BLaER1 treated with 17β-estradiol and CSF1 and Interleukin-3, amounts not matched to agents 10 nM and 100 nM (cell line): ENCODE results near the gene USP43.
"Not testable (repeated sequence)": the region's sequence is repeated elsewhere in the genome, so short reads cannot be mapped to it uniquely, and the experiment has no call there.

Experiments used
- H3K27ac ChIP-seq, 11 experiments: shearing (Covaris generic); formaldehyde crosslinking; 2 replicates each; pipeline ENCODE4 v1.8.1; 2022
- H3K27me3 ChIP-seq, 11 experiments: shearing (Covaris generic); formaldehyde crosslinking; 2 replicates each; pipeline ENCODE4 v1.8.1; 2022
- H3K36me3 ChIP-seq, 11 experiments: shearing (Covaris generic); formaldehyde crosslinking; 2 replicates each; pipeline ENCODE4 v1.8.1; 2022
- H3K4me1 ChIP-seq, 10 experiments: shearing (Covaris generic); formaldehyde crosslinking; 2 replicates each; pipeline ENCODE4 v1.8.1; 2022
- H3K4me2 ChIP-seq, 11 experiments: shearing (Covaris generic); formaldehyde crosslinking; 2 replicates each; pipeline ENCODE4 v1.8.1; 2022
- H3K4me3 ChIP-seq, 10 experiments: shearing (Covaris generic); formaldehyde crosslinking; 2 replicates each; pipeline ENCODE4 v1.8.1; 2022
- H3K9ac ChIP-seq, 11 experiments: shearing (Covaris generic); formaldehyde crosslinking; 2 replicates each; pipeline ENCODE4 v1.8.1; 2022
- H3K9me3 ChIP-seq, 11 experiments: shearing (Covaris generic); formaldehyde crosslinking; replicated peaks in 1 of 11; 2 replicates each; pipeline ENCODE4 v1.8.1; 2022
- H4K20me1 ChIP-seq, 11 experiments: shearing (Covaris generic); formaldehyde crosslinking; 2 replicates each; pipeline ENCODE4 v1.8.1; 2022
- Cebpa-rat ChIP-seq, 11 experiments: shearing (Covaris generic); IDR thresholded peaks; 2 replicates each; pipeline ENCODE4 v1.8.1; 2022

The USP43 gene

DNA sequence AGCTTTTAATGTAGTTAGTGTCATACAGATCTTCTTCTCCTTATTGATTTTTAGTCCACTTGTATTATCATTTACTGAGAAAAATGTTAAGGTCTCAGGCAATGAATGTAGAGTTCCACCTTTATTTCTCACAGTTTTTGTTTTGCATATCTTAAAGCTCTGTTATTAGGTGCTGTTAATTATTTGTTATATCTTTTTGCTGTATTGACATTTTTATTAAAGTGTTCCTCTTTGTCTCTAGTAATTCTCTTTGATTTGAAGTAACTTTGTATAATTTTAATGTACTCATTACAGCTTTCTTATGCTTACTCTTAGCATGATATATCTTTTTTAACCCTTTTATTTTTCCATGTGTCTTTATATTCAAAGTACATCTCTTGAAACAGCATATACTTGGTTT is 22.4 kb upstream of the USP43 start:
- Histone ChIP-seq H3K36me3 (no peaks in the 10 kb centered on the region), H3K4me2 (no peak overlapping the region), H3K9ac (no peak overlapping the region), H3K27me3 (no peaks in the 10 kb centered on the region), H3K4me1 (no peaks in the 10 kb centered on the region), H3K27ac (no peak overlapping the region), H3K9me3 (peaks cover 19 to 32% (median 29%) of the 10 kb centered on the region in 11 experiments), H4K20me1 (no peaks in the 10 kb centered on the region), H3K4me3 (no peak overlapping the region)
- TF ChIP-seq Cebpa-rat (IDR thresholded peaks at IDR 0.05): no peak

DNA sequence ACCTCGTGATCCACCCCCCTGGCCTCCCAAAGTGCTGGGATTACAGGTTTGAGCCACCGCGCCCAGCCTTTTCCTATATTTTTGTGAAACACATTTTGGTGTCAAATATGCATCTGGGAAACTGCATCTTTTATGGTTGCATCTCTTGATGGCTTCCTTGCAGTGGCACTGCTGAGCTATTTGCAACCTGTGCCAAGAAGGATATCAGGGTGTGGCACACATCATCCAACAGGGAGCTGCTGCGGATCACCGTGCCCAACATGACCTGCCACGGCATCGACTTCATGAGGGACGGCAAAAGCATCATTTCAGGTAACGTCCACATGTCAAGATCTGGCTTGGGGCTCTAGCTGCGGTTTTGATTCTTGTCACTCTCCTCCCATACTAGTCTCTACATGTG is 16.8 kb upstream of the USP43 start:
- Histone ChIP-seq H3K9me3 (peaks cover 4 to 15% (median 12%) of the 10 kb centered on the region in 11 experiments; a peak in 21 of 22 replicates), H3K4me3 (no peak overlapping the region), H3K9ac (no peak overlapping the region), H3K4me1 (no peaks in the 10 kb centered on the region), H4K20me1 (no peaks in the 10 kb centered on the region), H3K36me3 (no peaks in the 10 kb centered on the region), H3K27ac (no peak overlapping the region), H3K27me3 (no peaks in the 10 kb centered on the region), H3K4me2 (no peak overlapping the region)
- TF ChIP-seq Cebpa-rat (IDR thresholded peaks at IDR 0.05): no peak

DNA sequence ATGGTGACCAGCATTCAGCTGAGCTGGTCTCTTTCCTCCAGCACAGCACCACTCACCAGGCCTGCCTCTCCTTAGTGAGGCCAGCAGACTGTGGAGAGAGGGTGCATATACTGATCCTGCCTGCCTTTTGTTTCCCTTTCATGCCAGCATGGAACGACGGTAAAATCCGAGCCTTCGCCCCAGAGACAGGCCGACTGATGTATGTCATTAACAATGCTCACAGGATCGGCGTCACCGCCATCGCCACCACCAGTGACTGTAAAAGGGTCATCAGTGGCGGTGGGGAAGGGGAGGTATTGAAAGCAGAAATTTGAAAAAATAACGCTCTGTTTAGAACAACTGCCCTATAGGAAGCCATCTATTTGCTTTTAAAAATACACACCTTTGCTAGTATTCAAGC is 12.6 kb upstream of the USP43 start:
- Histone ChIP-seq H3K4me2 (no peak overlapping the region), H3K9ac (no peak overlapping the region), H3K4me1 (no peaks in the 10 kb centered on the region), H3K36me3 (no peaks in the 10 kb centered on the region), H3K27ac (no peak overlapping the region), H3K27me3 (no peaks in the 10 kb centered on the region), H3K4me3 (no peak overlapping the region), H4K20me1 (no peaks in the 10 kb centered on the region), H3K9me3 (no peaks in the 10 kb centered on the region)
- TF ChIP-seq Cebpa-rat (IDR thresholded peaks at IDR 0.05): no peak

DNA sequence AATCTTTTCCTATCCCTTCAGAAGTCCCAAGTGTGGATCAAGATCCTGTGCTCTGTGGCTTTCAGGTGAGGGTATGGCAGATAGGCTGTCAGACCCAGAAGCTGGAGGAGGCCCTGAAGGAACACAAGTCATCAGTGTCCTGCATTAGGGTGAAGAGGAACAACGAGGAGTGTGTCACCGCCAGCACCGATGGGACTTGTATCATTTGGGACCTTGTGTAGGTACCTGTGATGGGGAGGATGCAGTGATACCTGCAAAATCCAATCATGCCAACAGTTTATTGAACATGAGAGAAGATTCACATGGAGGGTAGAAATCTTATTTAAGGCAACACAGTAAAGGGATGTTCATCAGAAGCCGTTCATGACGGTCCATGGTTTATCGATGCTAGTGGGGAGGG is 10.0 kb upstream of the USP43 start:
- no peak overlapping the region for H3K4me2 ChIP-seq
- TF ChIP-seq Cebpa-rat (IDR thresholded peaks at IDR 0.05): no peak
- H3K9me3 ChIP-seq: peaks cover 0 to 4% (median 1%) of the 10 kb centered on the region in 11 experiments; a peak in 8 of 22 replicates
- no peak overlapping the region for H3K4me3 ChIP-seq
- no peaks in the 10 kb centered on the region for H3K27me3 ChIP-seq
- no peaks in the 10 kb centered on the region for H4K20me1 ChIP-seq
- no peaks in the 10 kb centered on the region for H3K4me1 ChIP-seq
- no peak overlapping the region for H3K9ac ChIP-seq
- no peaks in the 10 kb centered on the region for H3K36me3 ChIP-seq
- H3K27ac ChIP-seq: no peak overlapping the region

DNA sequence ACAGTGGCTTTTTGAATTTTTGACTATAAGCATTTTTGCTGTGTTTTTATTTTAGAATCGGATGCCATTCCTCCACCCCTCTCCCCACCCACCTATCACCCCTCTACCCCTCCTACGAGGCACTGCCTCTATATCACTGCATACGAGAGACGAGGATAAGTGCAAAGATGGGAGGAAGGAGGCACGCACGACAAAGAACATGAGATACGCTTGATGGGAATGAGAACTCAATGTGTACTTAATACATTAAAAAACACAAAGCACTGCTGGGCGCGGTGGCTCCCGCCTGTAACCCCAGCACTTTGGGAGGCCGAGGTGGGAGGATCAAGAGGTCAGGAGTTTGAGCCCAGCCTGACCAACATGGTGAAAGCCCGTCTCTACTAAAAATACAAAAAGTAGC is 8.8 kb upstream of the USP43 start:
- H3K4me2 ChIP-seq: no peak overlapping the region
- no peak overlapping the region for H3K9ac ChIP-seq
- no peak overlapping the region for H3K27ac ChIP-seq
- no peak overlapping the region for H3K4me3 ChIP-seq
- 0 out of 22 replicates have a peak, but pooled peaks cover 0 to 4% (median 0%) of the 10 kb centered on the region in 11 experiments for H3K36me3 ChIP-seq
- no peak for TF ChIP-seq Cebpa-rat (IDR thresholded peaks at IDR 0.05)
- no peaks in the 10 kb centered on the region for H3K27me3 ChIP-seq
- H3K9me3 ChIP-seq: peaks cover 0 to 8% (median 6%) of the 10 kb centered on the region in 11 experiments; a peak in 8 of 22 replicates
- H3K4me1 ChIP-seq: peaks cover 0 to 9% (median 6%) of the 10 kb centered on the region in 10 experiments; a peak in 10 of 20 replicates
- no peaks in the 10 kb centered on the region for H4K20me1 ChIP-seq

DNA sequence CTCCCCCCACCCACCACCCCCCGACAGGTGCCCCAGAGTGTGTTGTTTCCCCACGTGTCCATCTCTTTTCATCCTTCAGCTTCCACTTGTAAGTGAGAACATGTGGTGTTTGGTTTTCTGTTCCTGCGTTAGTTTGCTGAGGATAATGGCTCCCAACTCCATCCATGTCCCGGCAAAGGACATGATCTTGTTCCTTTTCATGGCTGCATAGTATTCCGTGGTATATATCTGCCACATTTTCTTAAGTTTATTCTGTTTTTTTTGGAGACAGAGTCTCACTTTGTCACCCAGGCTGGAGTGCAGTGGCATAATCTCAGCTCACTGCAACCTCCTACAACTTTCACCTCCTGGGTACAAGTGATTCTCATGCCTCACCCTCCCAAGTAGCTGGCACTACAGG is 4.9 kb upstream of the USP43 start:
- not testable (repeated sequence) for H3K27me3 ChIP-seq, H4K20me1 ChIP-seq, H3K4me2 ChIP-seq, H3K27ac ChIP-seq, H3K4me3 ChIP-seq, H3K9me3 ChIP-seq, H3K9ac ChIP-seq, H3K36me3 ChIP-seq
- peaks cover 0 to 23% (median 15%) of the 10 kb centered on the region in 10 experiments; a peak in 15 of 20 replicates for H3K4me1 ChIP-seq

DNA sequence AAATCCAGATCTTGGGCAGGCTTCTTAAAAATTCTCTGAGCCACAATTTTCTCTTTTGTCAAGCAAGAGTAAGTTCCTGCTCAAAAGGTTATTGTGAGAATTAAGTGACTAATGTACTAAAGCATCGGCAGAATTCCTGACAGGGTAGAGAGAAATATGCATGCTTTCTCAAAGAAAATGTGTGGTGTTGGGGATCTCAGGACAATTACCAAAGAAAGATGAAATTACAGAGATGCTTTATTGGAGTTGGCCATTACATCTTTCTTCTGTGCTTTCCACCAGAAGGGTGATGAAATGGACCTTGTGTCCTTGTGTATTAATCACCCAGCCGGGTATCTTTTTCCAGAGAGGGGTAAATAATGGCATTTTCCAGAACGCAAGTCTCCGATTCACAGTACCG is 1.7 kb upstream of the USP43 start:
- H3K4me3 ChIP-seq: no peak overlapping the region
- peaks cover 0 to 8% (median 6%) of the 10 kb centered on the region in 11 experiments; a peak in 8 of 22 replicates for H3K9me3 ChIP-seq
- 0 out of 22 replicates have a peak, but pooled peaks cover 0 to 4% (median 0%) of the 10 kb centered on the region in 11 experiments for H3K36me3 ChIP-seq
- TF ChIP-seq Cebpa-rat (IDR thresholded peaks at IDR 0.05): no peak
- peaks cover 16 to 48% (median 41%) of the 10 kb centered on the region in 10 experiments for H3K4me1 ChIP-seq
- H3K4me2 ChIP-seq: peak overlapping the region in 4 of 11 experiments; percentile 80 to 97 (median 92); a peak in 3 of 22 replicates
- no peaks in the 10 kb centered on the region for H4K20me1 ChIP-seq
- H3K27me3 ChIP-seq: peaks cover 0 to 13% (median 0%) of the 10 kb centered on the region in 11 experiments; a peak in 5 of 22 replicates
- no peak overlapping the region for H3K9ac ChIP-seq
- no peak overlapping the region for H3K27ac ChIP-seq

DNA sequence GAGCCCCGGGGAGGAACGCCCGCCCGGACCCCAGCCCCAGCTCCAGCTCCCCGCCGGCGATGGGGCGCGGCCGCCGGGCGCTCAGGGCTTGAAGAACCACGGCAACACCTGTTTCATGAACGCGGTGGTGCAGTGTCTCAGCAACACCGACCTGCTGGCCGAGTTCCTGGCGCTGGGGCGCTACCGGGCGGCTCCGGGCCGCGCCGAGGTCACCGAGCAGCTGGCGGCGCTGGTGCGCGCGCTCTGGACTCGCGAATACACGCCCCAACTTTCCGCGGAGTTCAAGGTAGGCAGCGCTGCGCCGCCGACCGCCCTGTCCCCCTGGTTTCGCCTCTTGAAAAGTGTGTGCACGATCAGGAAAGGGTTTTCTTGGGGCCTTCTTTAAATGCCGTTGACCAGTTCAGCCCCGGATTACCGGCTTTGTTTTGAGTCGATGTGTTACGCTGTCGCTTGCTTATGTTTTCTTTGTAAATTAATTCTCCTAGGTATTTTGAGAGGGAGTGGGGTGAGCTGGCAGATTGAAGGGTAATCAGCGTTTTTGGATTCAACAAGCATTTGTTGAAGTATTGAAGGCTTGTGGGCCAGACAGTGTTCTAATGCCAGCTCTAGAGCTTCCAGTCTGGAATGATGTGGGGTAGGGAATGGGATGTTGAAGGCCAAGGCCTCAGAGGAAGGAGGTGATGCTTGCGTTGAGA is 681 bp downstream of the USP43 start:
- Histone ChIP-seq H3K27me3 (peaks cover 0 to 13% (median 0%) of the 10 kb centered on the region in 11 experiments; a peak in 5 of 22 replicates), H3K4me3 (peak overlapping the region; percentile 79 to 97 (median 86)), H3K27ac (peak overlapping the region; percentile 69 to 93 (median 86)), H3K4me2 (peak overlapping the region; percentile 80 to 97 (median 92)), H3K36me3 (no peaks in the 10 kb centered on the region), H3K9me3 (no peaks in the 10 kb centered on the region), H4K20me1 (no peaks in the 10 kb centered on the region), H3K9ac (peak overlapping the region; percentile 72 to 90 (median 85)), H3K4me1 (peaks cover 18 to 55% (median 44%) of the 10 kb centered on the region in 10 experiments)
- no peak for TF ChIP-seq Cebpa-rat (IDR thresholded peaks at IDR 0.05)

DNA sequence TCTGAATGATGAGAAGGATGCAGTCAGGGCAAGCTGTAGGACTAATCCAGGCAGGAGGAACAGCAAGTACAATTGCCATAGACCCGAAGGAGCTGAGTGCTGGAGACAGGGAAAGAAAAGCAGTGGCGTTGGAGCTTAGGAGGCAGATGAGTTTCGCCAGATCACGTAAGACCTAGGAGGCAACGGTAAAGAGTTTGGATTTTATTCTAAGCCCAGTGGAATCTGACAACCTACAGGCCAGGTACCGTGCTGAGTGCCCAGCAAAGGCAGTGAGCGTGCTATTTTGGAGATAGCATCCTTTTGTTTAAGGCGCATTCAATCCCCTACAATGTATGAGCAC is 1.2 kb downstream of the USP43 start:
- H3K27ac ChIP-seq: no peak overlapping the region
- peak overlapping the region in 7 of 11 experiments; percentile 82 to 90 (median 85); a peak in 14 of 22 replicates for H3K9ac ChIP-seq

More for the DNA sequence above, 1.2 kb downstream of the USP43 start:
- Histone ChIP-seq H3K4me2 (peak overlapping the region; percentile 80 to 97 (median 92)), H3K9me3 (no peaks in the 10 kb centered on the region), H4K20me1 (no peaks in the 10 kb centered on the region), H3K4me3 (peak overlapping the region; percentile 79 to 97 (median 86)), H3K36me3 (no peaks in the 10 kb centered on the region), H3K27me3 (peaks cover 0 to 13% (median 0%) of the 10 kb centered on the region in 11 experiments; a peak in 5 of 22 replicates), H3K4me1 (peaks cover 18 to 50% (median 39%) of the 10 kb centered on the region in 10 experiments)
- no peak for TF ChIP-seq Cebpa-rat (IDR thresholded peaks at IDR 0.05)
